UCSD-AML1 (cell line): ENCODE results near the gene STX10.
"Not testable (repeated sequence)": the region's sequence is repeated elsewhere in the genome, so short reads cannot be mapped to it uniquely, and the experiment has no call there.

Experiments
- DNase-seq: peaks from one replicate; lab custom pipeline; 2025; ENCODE audit not compliant: unreplicated experiment; lab: John Stamatoyannopoulos, UW

STX10 gene

GRCh38 chr19:13150187-13150930, at the start of gene STX10, which contains the start of gene IER2:
STX10 (minus strand) TSS chr19:13150375; CDS start chr19:13150173, 202 bp downstream.
IER2 (plus strand) TSS chr19:13150411; CDS start chr19:13153187, 2,776 bp downstream.
- peak; percentile 95 for DNase-seq

GRCh38 chr19:13198634-13199033, 48.5 kb upstream of the STX10 start:
- no peak for DNase-seq

DNA sequence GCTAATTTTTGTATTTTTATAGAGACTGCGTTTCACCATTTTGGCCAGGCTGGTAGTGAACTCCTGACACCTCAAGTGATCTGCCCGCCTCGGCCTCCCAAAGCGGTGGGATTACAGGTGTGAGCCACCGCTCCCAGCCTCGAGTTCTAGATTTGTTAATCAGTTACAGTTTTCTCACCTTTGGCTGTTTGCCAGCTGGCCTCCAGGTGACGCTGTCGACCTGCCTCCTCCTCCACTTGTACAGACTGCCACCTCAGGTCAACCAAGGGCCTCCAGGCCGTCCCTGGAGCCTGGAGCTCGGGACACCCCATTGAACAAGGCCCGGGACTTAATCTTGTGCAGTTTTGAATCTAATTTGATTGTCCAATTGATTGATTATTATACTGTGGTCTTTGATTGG, 45.5 kb upstream of the STX10 start:
- peak; percentile 48 for DNase-seq

GRCh38 chr19:13190781-13191540, 40.8 kb upstream of the STX10 start:
- DNase-seq = no peak

DNA sequence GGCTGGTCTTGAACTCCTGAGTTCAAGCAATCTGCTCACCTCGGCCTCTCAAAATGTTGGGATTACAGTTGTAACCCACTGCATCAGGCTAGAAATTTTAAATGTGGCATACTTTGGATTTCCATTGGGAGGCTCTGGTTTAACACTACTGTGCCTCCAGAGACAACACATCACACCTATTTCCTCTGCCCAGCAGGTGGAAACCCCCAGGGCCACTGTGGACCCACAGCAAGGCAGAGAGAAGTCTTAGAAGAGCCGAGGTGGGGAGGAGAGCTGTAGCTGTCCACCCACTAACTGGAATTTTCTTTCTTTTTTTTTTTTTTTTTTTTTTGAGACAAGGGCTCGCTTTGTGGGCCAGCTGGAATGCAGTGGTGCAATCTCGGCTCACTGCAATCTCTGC, 39.4 kb upstream of the STX10 start:
- DNase-seq = no peak

DNA sequence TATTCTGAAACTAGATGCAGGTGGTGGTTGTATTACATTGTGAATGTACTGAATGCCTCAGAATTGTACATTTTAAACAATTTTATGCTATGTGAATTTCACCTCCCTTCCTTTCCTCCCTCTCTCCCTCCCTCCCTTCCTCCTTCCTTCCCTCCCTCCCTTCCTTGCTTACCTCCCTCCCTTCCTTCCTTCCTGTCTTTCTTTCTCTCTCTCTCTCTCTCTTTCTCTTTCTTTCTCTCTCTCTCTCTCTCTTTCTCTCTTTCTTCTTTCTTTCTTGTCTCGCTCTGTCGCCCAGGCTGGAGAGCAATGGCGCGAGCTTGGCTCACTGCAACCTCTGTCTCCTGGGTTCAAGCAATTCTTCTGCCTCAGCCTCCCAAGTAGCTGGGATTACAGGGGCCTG, 37.2 kb upstream of the STX10 start:
- DNase-seq = no peak

- DNase-seq = not testable (repeated sequence)
These were observed 36.5 kb upstream of the STX10 start for GRCh38 chr19:13186688-13187087.

DNA sequence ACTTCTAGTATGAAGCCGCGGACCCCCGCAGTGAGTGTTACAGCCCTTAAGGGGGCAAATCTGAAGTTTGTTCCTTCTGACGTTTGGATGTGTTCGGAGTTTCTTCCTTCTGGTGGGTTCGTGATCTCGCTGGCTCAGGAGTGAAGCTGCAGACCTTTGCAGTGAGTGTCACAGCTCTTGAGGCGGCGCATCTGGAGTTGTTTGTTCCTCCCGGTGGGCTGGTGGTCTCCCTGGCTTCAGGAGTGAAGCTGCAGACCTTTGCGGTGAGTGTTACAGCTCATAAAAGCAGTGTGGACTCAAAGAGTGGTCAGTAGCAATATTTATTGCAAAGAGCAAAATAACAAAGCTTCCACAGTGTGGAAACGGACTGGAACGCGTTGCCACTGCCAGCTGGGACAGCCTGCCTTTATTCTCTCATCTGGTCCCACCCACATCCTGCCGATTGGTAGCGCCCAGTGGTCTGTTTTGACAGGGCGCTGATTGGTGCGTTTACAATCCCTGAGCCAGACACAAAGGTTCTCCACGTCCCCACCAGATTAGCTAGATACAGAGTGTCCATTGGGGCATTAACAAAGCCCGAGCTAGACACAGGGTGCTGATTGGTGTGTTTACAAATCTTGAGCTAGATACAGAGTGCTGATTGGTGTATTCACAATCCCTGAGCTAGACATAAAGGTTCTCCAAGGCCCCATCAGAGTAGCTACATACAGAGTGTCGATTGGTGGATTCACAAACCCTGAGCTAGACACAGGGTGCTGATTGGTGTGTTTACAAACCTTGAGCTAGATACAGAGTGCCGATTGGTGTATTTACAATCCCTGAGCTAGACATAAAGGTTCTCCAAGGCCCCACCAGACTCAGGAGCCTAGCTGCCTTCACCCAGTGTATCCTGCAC, 35.8 kb upstream of the STX10 start:
- DNase-seq = not testable (repeated sequence)

- DNase-seq = not testable (repeated sequence)
These were observed 34.8 kb upstream of the STX10 start for GRCh38 chr19:13184926-13185325.

DNA sequence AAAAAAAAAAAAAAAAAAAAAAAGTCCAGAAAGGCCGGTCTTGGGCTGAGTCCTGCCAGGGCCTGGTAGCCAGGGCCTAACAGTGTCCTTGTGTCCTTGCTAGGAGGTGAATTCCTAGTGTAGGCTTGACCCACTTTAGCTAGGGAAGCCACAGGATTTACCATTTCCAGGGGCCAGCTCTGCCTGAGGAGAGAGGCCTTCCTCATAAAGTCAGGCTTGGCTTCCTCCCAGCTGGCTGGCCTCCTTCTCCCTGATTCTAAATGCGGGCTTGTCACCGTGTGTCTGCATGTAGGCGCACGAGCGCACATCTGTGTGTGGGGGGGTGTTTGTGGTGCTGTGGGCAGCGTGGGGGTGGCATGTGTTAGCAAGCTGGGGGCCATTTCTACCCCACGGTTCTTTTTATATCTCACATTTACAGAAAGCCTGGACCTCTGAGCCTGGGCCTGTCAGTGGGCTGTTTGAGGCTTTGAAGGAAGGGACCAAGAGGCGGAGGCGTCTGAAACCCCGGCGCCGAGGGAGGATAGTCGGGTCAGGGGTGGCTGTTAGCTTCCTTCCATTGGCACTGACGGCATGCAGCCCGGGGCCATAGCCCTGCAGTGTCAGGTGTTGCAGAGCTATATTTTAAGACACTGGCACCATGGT, 31.7 kb upstream of the STX10 start:
- peak; percentile 85 for DNase-seq

DNA sequence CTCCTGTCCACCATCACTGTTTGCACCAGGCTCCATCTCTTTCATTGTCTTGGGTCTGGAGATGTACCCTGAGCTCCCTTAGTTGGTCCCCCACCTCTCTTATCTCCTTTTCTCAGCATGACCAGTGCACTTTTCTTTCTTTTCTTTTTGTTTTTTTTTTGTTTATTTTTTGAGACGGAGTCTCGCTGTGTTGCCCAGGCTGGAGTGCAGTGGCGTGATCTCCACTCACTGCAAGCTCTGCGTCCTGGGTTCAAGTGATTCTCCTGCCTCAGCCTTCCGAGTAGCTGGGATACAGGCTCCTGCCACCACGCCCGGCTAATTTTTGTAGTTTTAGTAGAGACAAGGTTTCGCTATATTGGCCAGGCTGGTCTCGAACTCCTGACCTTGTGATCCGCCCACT, 28.1 kb upstream of the STX10 start:
- DNase-seq = not testable (repeated sequence)

DNA sequence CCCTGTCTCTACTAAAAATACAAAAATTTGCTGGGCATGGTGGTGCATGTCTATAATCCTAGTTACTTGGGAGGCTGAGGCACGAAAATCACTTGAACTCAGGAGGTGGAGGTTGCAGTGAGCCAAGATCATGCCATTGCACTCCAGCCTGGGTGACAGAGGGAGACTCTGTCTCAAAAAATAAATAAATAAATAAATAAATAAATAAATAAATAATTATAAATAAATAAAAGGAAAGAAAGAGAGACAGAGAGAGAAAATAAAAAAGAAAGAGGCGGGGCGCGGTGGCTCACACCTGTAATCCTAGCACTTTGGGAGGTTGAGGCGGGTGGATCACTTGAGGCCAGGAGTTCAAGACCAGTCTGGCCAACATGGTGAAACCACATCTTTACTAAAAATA, 27.4 kb upstream of the STX10 start:
- DNase-seq = not testable (repeated sequence)

DNA sequence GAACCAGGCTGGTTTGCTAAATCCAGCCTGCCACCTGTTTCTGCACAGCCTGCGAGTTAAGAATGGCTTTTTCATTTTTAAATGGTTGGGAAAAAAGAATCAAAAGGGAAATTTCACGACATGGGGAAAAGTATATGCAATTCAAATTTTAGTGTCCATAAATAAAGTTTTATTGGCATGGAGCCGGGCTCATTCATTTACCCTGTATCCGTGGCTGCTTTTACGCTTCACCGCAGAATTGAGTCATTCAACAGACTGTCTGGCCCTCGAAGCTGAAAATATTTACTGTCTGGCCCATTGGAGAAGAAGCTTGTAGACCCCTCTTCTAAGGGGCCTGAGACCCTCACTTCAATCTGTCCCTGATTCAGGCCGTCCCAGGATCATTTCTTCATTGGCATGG, 26.2 kb upstream of the STX10 start:
- no peak for DNase-seq

DNA sequence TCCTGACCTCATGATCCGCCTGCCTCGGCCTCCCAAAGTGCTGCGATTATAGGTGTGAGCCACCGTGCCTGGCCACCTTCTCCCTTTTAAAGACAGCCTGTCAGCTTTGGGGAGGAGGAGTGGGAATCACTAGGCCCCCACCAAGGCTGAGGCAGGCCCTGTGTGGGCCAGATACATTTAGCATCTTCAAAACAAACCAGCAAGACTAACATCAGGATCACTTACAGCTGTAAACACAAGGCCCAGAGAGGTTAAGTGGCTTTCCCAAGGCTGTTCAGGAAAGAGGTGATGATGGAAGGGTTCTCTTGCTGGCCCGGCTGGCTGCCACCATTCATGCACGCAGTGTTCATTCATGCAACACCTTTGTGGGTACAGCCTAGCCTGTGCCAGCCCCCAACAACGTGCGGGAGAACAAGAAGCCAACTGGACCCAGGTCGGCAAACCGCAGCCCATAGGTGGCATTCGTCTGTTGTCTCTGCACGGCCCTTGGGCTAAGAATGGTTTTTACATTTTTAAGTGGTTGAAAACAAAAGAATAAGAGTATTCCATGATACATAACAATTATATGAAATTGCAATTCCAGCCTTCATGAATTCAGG, 23.1 kb upstream of the STX10 start:
- no peak for DNase-seq

DNA sequence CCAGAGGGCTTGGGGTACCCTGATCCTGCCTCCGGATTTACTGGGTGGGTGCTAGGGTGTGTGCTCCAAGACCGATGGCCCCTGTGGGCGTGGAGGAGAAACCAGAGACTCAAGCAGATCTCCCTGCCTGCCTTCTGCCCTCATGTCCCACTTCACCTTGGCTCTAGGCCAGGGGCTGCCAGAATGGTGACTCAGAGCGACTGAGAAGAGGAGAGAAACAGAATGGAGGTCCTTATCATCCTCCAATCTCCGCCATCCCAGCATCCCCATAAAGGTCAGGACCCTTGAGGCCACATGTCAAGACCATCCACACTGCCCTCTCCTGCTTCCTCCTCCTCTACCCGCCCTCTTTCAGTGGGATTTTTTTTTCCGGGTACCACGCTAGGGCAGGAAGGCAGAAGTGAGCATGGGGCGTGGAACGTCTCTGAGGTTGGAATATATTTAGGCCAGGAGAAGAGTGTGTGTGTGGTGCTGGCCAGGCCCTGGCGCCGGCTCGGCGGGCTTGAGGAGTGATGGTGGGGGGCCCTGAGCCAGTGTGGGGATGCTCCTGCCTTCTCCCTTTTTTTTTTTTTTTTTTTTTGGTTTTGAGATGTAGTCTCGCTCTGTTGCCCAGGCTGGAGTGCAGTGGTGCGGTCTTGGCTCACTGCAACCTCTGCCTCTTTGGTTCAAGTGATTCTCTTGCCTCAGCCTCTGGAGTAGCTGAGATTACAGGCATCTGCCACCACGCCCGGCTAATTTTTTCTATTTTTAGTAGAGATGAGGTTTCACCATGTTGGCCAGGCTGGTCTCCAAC, 22.4 kb upstream of the STX10 start:
- peak; percentile 50 for DNase-seq

DNA sequence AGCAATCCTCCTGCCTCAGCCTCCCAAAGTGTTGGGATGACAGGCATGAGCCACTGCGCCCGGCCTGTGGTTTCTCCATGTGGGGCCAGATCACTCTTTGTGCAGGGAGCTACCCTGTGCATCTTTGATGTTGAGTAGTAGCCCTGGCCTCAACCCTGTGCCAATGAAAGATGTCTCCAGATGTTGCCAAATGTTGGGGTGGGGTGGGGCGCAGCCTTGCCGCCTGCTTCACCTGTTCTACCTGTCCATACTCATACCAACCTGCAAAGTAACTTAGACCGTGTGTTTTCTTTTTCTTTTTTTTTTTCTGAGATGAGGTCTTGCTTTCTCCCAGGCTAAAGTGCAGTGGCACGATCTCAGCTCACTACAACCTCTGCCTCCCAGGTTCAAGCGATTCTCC, 21.0 kb upstream of the STX10 start:
- DNase-seq = no peak

GRCh38 chr19:13169769-13170168, 19.6 kb upstream of the STX10 start:
- no peak for DNase-seq

DNA sequence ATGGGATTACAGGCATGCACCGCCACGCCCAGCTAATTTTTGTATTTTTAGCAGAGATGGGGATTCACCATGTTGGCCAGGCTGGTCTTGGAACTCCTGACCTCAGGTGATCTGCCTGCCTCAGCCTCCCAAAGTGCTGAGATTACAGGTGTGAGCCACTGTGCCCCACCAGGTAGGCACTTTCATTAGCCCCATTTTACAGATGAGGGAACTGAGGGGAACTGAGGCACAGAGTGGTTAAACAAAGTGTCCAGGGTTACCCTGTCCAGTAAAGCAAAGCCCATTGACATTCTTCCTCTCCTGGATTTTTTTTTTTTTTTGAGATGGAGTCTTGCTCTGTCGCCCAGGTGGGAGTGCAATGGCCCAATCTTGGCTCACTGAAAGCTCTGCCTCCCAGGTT, 16.0 kb upstream of the STX10 start:
- DNase-seq = not testable (repeated sequence)

DNA sequence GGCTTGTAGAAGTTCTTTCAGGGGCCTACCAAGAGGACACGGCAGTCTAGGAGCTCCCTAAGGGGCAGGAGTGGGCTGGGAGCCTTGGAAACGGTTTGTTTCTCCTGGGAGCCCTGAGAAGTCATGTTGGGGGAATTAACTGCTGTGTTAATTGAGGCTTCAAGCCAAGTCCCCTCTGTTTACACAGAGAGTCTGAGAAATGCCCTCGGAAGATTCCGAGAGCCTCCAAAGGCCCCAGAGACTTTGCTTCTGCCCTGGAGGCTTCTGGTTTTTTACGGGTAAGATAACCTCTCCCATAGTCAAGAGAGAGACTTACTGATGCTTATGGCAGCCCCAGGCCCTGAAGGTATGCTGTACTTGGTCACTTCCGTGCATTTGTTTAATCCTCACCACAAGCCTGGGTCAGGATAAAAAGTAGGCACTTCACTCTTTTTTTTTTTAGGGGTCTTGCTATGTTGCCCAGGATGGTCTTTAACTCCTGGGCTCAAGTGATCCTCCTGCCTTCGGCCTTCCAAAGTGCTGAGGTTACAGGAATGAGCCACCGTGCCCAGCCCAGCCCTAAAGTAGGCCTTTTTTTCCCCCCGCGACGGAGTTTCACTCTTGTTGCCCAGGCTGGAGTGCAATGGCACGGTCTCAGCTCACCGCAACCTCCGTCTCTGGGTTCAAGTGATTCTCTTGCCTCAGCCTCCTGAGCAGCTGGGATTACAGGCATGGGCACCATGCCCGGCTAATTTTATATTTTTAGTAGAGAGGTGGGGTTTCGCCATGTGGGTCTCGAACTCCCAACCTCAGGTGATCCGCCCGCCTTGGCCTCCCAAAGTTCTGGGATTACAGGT, 15.2 kb upstream of the STX10 start:
- no peak for DNase-seq
